Measurements from ENCODE around the gene CRLF1. TPM values are rescaled to one million over a fixed set of nuclear protein-coding genes. Genes with fewer than 3 reads are reported as not detected.

Gene CRLF1
- total and polyA plus RNA-seq, 4 donors, result 34.3 to 1,029 (median 205) TPM

- H3K27ac ChIP-seq (ENCODE audit: low read depth in 1 of 2, low read length in 2 of 2), result no peak overlapping the region
- no peaks in the 10 kb centered on the region for H3K9me3 ChIP-seq (ENCODE audit: control insufficient read depth, low read length)
- H3K4me1 ChIP-seq (ENCODE audit: control insufficient read depth in 1 of 2, insufficient read depth in 2 of 2, low read length in 2 of 2), result no peaks in the 10 kb centered on the region
- DNase-seq, result no peak
- H3K4me3 ChIP-seq (ENCODE audit: low read length in 2 of 2), result peak overlapping the region in 1 of 2 donors; percentile 10
- H3K36me3 ChIP-seq (ENCODE audit: control insufficient read depth in 1 of 2, insufficient read depth in 2 of 2, low read length in 1 of 2), result no peaks in the 10 kb centered on the region
- no peak for ATAC-seq (ENCODE audit: low FRiP score)
- intact Hi-C loops (cut with DNase I), result no loop called here
- 1 to 2% methylated on average over 29 to 30 of the region's 30 CpGs for WGBS, 2 donors
- H3K27me3 ChIP-seq (ENCODE audit: control insufficient read depth in 1 of 2, insufficient read depth in 2 of 2, low read length in 1 of 2), result no peaks in the 10 kb centered on the region
Observed at GRCh38 chr19:18612051-18612771, 5.6 kb upstream of the CRLF1 start.

- ATAC-seq (ENCODE audit: low FRiP score) (no peak), DNase-seq (no peak)
- intact Hi-C loops (cut with DNase I), result no loop called here
- H3K4me1 ChIP-seq (ENCODE audit: control insufficient read depth in 1 of 2, insufficient read depth in 2 of 2, low read length in 2 of 2), result no peaks in the 10 kb centered on the region
- no peaks in the 10 kb centered on the region for H3K36me3 ChIP-seq (ENCODE audit: control insufficient read depth in 1 of 2, insufficient read depth in 2 of 2, low read length in 1 of 2)
- H3K9me3 ChIP-seq (ENCODE audit: control insufficient read depth, low read length), result no peaks in the 10 kb centered on the region
- H3K27me3 ChIP-seq (ENCODE audit: control insufficient read depth in 1 of 2, insufficient read depth in 2 of 2, low read length in 1 of 2), result no peaks in the 10 kb centered on the region
- H3K27ac ChIP-seq (ENCODE audit: low read depth in 1 of 2, low read length in 2 of 2), result no peak overlapping the region
- H3K4me3 ChIP-seq (ENCODE audit: low read length in 2 of 2), result no peak overlapping the region
- 3 to 4% methylated on average over 40 to 62 of the region's 62 CpGs for WGBS, 2 donors
Observed at GRCh38 chr19:18611327-18612050, 4.9 kb upstream of the CRLF1 start.

GRCh38 chr19:18610556-18611326 is 4.1 kb upstream of the CRLF1 start:
- no peaks in the 10 kb centered on the region for H3K9me3 ChIP-seq (ENCODE audit: control insufficient read depth, low read length)
- no peaks in the 10 kb centered on the region for H3K27me3 ChIP-seq (ENCODE audit: control insufficient read depth in 1 of 2, insufficient read depth in 2 of 2, low read length in 1 of 2)
- H3K4me3 ChIP-seq (ENCODE audit: low read length in 2 of 2), result no peak overlapping the region
- 17 to 23% methylated on average over 26 to 45 of the region's 45 CpGs for WGBS, 2 donors
- ATAC-seq (ENCODE audit: low FRiP score) (no peak), DNase-seq (no peak)
- intact Hi-C loops (cut with DNase I), result no loop called here
- no peaks in the 10 kb centered on the region for H3K36me3 ChIP-seq (ENCODE audit: control insufficient read depth in 1 of 2, insufficient read depth in 2 of 2, low read length in 1 of 2)
- no peak overlapping the region for H3K27ac ChIP-seq (ENCODE audit: low read depth in 1 of 2, low read length in 2 of 2)
- no peaks in the 10 kb centered on the region for H3K4me1 ChIP-seq (ENCODE audit: control insufficient read depth in 1 of 2, insufficient read depth in 2 of 2, low read length in 2 of 2)

DNA sequence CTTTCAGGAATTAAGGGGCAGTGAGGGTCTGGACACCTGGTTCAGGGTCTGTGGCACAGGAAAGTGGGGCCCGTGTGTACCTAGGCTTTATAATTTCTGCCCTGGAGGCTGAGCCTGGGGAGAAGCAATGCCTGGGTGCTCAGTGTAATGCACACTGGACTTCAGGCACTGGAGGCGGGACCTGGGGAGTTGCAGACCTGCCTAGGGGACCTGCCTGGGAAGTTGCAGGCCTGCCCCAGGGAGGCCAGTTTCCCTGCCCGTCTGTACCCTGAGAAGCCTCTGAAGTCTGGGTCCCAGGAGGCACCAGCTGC is 3.6 kb upstream of the CRLF1 start:
- Histone ChIP-seq H3K4me3 (ENCODE audit: low read length in 2 of 2) (no peak overlapping the region), H3K27ac (ENCODE audit: low read depth in 1 of 2, low read length in 2 of 2) (no peak overlapping the region), H3K9me3 (ENCODE audit: control insufficient read depth, low read length) (no peaks in the 10 kb centered on the region), H3K36me3 (ENCODE audit: control insufficient read depth in 1 of 2, insufficient read depth in 2 of 2, low read length in 1 of 2) (no peaks in the 10 kb centered on the region), H3K4me1 (ENCODE audit: control insufficient read depth in 1 of 2, insufficient read depth in 2 of 2, low read length in 2 of 2) (no peaks in the 10 kb centered on the region), H3K27me3 (ENCODE audit: control insufficient read depth in 1 of 2, insufficient read depth in 2 of 2, low read length in 1 of 2) (no peaks in the 10 kb centered on the region)
- intact Hi-C loops (cut with DNase I), result no loop called here
- DNase-seq (no peak), ATAC-seq (ENCODE audit: low FRiP score) (no peak)
- WGBS, 2 donors, result 59 to 63% methylated on average over 3 of the region's 3 CpGs

DNA sequence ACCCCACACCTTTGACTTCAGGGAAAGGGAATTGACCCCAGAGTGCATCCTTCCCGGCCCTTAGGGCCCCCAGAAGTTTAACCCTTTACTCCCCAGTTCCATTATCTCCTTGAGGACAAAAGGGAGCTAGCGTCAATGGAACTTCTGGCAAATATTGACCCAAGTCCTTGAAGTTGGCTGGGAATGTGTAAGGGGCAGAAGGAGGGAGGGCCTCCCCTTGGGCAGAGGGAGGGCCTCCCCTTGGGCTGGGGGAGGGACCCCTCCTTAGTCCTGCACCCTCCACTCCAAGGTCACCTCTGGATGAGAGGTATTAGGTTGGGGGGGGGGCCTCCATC is 3.1 kb upstream of the CRLF1 start:
- H3K27me3 ChIP-seq (ENCODE audit: control insufficient read depth in 1 of 2, insufficient read depth in 2 of 2, low read length in 1 of 2), result no peaks in the 10 kb centered on the region
- H3K36me3 ChIP-seq (ENCODE audit: control insufficient read depth in 1 of 2, insufficient read depth in 2 of 2, low read length in 1 of 2), result no peaks in the 10 kb centered on the region
- no peaks in the 10 kb centered on the region for H3K9me3 ChIP-seq (ENCODE audit: control insufficient read depth, low read length)
- intact Hi-C loops (cut with DNase I), result no loop called here
- no peaks in the 10 kb centered on the region for H3K4me1 ChIP-seq (ENCODE audit: control insufficient read depth in 1 of 2, insufficient read depth in 2 of 2, low read length in 2 of 2)
- WGBS, 2 donors, result 49 to 55% methylated on average over 2 of the region's 2 CpGs
- no peak overlapping the region for H3K4me3 ChIP-seq (ENCODE audit: low read length in 2 of 2)
- no peak overlapping the region for H3K27ac ChIP-seq (ENCODE audit: low read depth in 1 of 2, low read length in 2 of 2)
- no peak for DNase-seq
- no peak for ATAC-seq (ENCODE audit: low FRiP score)

DNA sequence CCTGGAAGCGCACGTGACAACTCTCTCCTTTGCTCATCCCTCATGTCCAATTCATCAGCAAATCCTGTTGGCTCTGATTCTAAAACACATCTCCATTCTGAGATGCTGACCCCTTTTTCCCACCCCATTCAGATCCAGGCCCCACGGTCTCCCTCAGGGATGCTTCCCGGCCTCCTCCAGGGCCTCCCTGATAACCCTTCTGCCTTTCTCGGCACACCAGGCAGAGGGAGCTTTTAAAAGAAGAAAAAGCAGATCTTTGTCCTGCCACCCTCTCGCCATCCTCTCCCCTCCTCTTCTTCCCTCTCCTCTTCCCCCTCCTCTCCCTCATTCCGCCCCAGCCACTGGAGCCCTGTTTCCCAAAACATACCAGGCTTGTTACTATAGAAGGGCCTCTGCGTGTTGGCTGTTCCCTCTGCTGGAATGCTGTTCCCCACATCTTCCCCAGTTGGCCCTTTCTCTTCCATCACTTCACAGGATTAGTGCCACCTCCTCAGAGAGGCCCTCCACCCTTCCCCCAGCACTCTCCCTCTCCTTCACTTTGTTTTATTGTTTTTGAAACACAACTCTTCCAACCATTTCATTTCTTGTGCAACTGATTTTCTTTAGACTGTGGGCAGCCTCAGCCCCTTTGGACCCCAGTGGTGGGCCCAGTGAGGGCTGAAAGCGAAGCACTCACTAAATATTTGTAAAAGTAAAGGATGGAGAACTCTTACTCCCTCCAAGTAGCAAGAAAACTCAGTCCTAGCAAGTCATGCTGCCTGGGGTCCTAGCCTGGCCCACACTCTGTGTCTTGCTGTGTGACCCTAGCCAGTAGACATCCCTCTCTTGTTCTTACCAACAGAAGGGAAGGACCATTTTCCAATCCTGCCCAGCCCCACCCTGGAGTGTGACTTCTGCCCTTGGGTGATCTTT is 2.5 kb upstream of the CRLF1 start:
- ATAC-seq (ENCODE audit: low FRiP score) (no peak), DNase-seq (no peak)
- Histone ChIP-seq H3K27me3 (ENCODE audit: control insufficient read depth in 1 of 2, insufficient read depth in 2 of 2, low read length in 1 of 2) (no peaks in the 10 kb centered on the region), H3K9me3 (ENCODE audit: control insufficient read depth, low read length) (no peaks in the 10 kb centered on the region), H3K4me1 (ENCODE audit: control insufficient read depth in 1 of 2, insufficient read depth in 2 of 2, low read length in 2 of 2) (no peaks in the 10 kb centered on the region), H3K36me3 (ENCODE audit: control insufficient read depth in 1 of 2, insufficient read depth in 2 of 2, low read length in 1 of 2) (no peaks in the 10 kb centered on the region), H3K4me3 (ENCODE audit: low read length in 2 of 2) (no peak overlapping the region), H3K27ac (ENCODE audit: low read depth in 1 of 2, low read length in 2 of 2) (no peak overlapping the region)
- intact Hi-C loops (cut with DNase I), result no loop called here
- 82 to 84% methylated on average over 9 of the region's 9 CpGs for WGBS, 2 donors

DNA sequence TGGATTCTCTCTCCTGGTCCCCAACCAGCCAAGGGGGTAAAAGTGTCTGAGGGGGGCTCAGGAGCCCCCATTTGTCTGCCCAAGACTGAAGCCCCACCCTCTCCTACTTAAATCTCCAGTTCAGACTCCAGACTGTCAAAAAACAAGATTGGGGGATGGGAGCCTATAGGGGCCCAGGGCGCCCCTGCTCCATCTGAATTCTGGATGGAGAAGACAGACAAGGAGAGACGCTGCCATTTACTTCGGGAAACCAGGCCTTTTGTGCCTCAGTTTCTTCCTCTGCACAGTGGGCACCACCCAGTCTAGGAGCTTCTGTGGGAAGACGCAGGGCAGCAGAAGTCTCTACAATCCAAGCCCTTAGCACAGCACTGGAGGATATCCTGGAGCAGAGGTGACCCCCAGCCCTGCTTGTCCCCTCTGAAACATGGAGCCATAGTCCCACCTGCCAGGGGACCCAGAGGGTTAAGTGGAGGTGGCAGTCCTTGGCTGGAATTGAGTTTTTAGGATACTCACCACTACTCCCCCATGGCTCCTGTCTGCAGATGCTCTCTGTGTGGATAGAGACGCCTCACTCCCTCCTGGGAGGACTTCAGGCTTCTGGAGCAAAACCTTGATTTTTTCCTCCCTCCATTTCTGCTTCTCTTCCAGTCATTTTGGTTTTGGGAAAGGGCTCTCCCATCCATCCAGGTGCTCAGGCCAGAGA is 1.7 kb upstream of the CRLF1 start:
- no peaks in the 10 kb centered on the region for H3K27me3 ChIP-seq (ENCODE audit: control insufficient read depth in 1 of 2, insufficient read depth in 2 of 2, low read length in 1 of 2)
- ATAC-seq (ENCODE audit: low FRiP score), result no peak
- no peak overlapping the region for H3K27ac ChIP-seq (ENCODE audit: low read depth in 1 of 2, low read length in 2 of 2)
- no peaks in the 10 kb centered on the region for H3K9me3 ChIP-seq (ENCODE audit: control insufficient read depth, low read length)
- H3K36me3 ChIP-seq (ENCODE audit: control insufficient read depth in 1 of 2, insufficient read depth in 2 of 2, low read length in 1 of 2), result no peaks in the 10 kb centered on the region
- no peaks in the 10 kb centered on the region for H3K4me1 ChIP-seq (ENCODE audit: control insufficient read depth in 1 of 2, insufficient read depth in 2 of 2, low read length in 2 of 2)
- H3K4me3 ChIP-seq (ENCODE audit: low read length in 2 of 2), result no peak overlapping the region
- DNase-seq, result no peak
- WGBS, 2 donors, result 61 to 66% methylated on average over 5 of the region's 5 CpGs
- intact Hi-C loops (cut with DNase I), result no loop called here

Data from aorta (tissue), 5 donors.